RWPE2 (cell line): ENCODE data around the gene SNED1.

Source experiments
- ATAC-seq: fragments of 200-7000 bp; cut with Tn5 transposase; 3 replicates; pipeline ENCODE4 v1.9.1; 2021; ENCODE audit warnings: low read depth
- DNase-seq: peaks from one replicate; pipeline ENCODE4 v3.0.0-alpha.2; 2020; ENCODE audit warnings: low spot score
- H3K27ac ChIP-seq: fragments of 450-650 bp; 2 replicates; pipeline ENCODE4 v1.5.1; 2017; ENCODE audit warnings: mild to moderate bottlenecking; ENCODE audit not compliant: poor library complexity, severe bottlenecking
- H3K27me3 ChIP-seq: fragments of 250-450 bp; sonication (Bioruptor Pico); 2 replicates; pipeline ENCODE4 v1.5.1; 2021; ENCODE audit warnings: mild to moderate bottlenecking, moderate library complexity; ENCODE audit not compliant: insufficient read depth, poor library complexity, severe bottlenecking
- H3K36me3 ChIP-seq: fragments of 250-450 bp; sonication (Bioruptor Pico); 2 replicates; pipeline ENCODE4 v1.5.1; 2020; ENCODE audit warnings: low read depth, mild to moderate bottlenecking, moderate library complexity
- H3K4me1 ChIP-seq: fragments of 250-450 bp; sonication (Bioruptor Pico); 2 replicates; pipeline ENCODE4 v1.5.1; 2021; ENCODE audit warnings: mild to moderate bottlenecking, moderate library complexity; ENCODE audit not compliant: insufficient read depth, poor library complexity, severe bottlenecking
- H3K4me3 ChIP-seq: fragments of 250-450 bp; sonication (Bioruptor Pico); 2 replicates; pipeline ENCODE4 v1.5.1; 2021; ENCODE audit warnings: mild to moderate bottlenecking, moderate library complexity; ENCODE audit not compliant: severe bottlenecking
- H3K9me3 ChIP-seq: fragments of 250-450 bp; sonication (Bioruptor Pico); 2 replicates; pipeline ENCODE4 v1.5.1; 2021; ENCODE audit warnings: mild to moderate bottlenecking, moderate library complexity; ENCODE audit not compliant: severe bottlenecking
- TF ChIP-seq, protein P1 (sequence below): fragments of 450-650 bp; IDR thresholded peaks from one replicate; pipeline ENCODE4 v1.5.1; 2017; ENCODE audit warnings: mild to moderate bottlenecking, moderate library complexity; ENCODE audit not compliant: poor library complexity, severe bottlenecking

Gene SNED1

GRCh38 chr2:241034490-241035141 lies 36.2 kb downstream of the SNED1 start:
- Histone ChIP-seq H3K4me1 (no peaks in the 10 kb centered on the region), H3K27me3 (peaks cover 18% of the 10 kb centered on the region), H3K4me3 (no peak overlapping the region), H3K27ac (no peak overlapping the region), H3K36me3 (no peaks in the 10 kb centered on the region), H3K9me3 (no peaks in the 10 kb centered on the region)
- no peak for ATAC-seq
- DNase-seq, result peak; percentile 59
- TF ChIP-seq, protein P1, sequence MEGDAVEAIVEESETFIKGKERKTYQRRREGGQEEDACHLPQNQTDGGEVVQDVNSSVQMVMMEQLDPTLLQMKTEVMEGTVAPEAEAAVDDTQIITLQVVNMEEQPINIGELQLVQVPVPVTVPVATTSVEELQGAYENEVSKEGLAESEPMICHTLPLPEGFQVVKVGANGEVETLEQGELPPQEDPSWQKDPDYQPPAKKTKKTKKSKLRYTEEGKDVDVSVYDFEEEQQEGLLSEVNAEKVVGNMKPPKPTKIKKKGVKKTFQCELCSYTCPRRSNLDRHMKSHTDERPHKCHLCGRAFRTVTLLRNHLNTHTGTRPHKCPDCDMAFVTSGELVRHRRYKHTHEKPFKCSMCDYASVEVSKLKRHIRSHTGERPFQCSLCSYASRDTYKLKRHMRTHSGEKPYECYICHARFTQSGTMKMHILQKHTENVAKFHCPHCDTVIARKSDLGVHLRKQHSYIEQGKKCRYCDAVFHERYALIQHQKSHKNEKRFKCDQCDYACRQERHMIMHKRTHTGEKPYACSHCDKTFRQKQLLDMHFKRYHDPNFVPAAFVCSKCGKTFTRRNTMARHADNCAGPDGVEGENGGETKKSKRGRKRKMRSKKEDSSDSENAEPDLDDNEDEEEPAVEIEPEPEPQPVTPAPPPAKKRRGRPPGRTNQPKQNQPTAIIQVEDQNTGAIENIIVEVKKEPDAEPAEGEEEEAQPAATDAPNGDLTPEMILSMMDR, result no peak

GRCh38 chr2:241035142-241035817 lies 36.9 kb downstream of the SNED1 start:
- Histone ChIP-seq H3K4me3 (no peak overlapping the region), H3K27ac (no peak overlapping the region), H3K36me3 (no peaks in the 10 kb centered on the region), H3K9me3 (no peaks in the 10 kb centered on the region), H3K27me3 (peaks cover 18% of the 10 kb centered on the region), H3K4me1 (no peaks in the 10 kb centered on the region)
- no peak for ATAC-seq
- no peak for DNase-seq
- TF ChIP-seq, protein P1, result no peak

- Histone ChIP-seq H3K4me1 (no peaks in the 10 kb centered on the region), H3K27ac (no peak overlapping the region), H3K4me3 (peak overlapping the region; percentile 14), H3K9me3 (no peaks in the 10 kb centered on the region), H3K27me3 (peaks cover 18% of the 10 kb centered on the region), H3K36me3 (no peaks in the 10 kb centered on the region)
- ATAC-seq (peak; percentile 35), DNase-seq (peak; percentile 48)
- TF ChIP-seq, protein P1, result no peak
Observed at GRCh38 chr2:241035818-241036396, 37.5 kb downstream of the SNED1 start.

GRCh38 chr2:241036397-241036963 lies 38.1 kb downstream of the SNED1 start:
- DNase-seq (peak; percentile 53), ATAC-seq (peak; percentile 62)
- peak overlapping the region; percentile 14 for H3K4me3 ChIP-seq

More at GRCh38 chr2:241036397-241036963, 38.1 kb downstream of the SNED1 start:
- H3K27me3 ChIP-seq, result peaks cover 18% of the 10 kb centered on the region
- H3K4me1 ChIP-seq, result no peaks in the 10 kb centered on the region
- H3K27ac ChIP-seq, result no peak overlapping the region
- TF ChIP-seq, protein P1, result no peak
- H3K9me3 ChIP-seq, result no peaks in the 10 kb centered on the region
- H3K36me3 ChIP-seq, result no peaks in the 10 kb centered on the region
